Osteoblast (primary cell): ENCODE data around the gene AVPR1B. TPM values are rescaled to one million over a fixed set of nuclear protein-coding genes. Genes with fewer than 3 reads are reported as not detected.

Source experiments
- DNase-seq: peaks from one replicate; pipeline ENCODE4 v3.0.0; 2011; ENCODE audit warnings: low spot score, mixed read lengths; ENCODE audit not compliant: insufficient read length; ENCODE audit errors: missing footprints
- H2AFZ ChIP-seq: 2 replicates; pipeline ENCODE4 v1.6.0; 2011; ENCODE audit warnings: mild to moderate bottlenecking, low read length
- H3K27ac ChIP-seq: 2 replicates; pipeline ENCODE4 v1.5.1; 2011; ENCODE audit warnings: mild to moderate bottlenecking, low read depth, low read length, moderate library complexity
- H3K27me3 ChIP-seq: 2 replicates; pipeline ENCODE4 v1.6.0; 2012; ENCODE audit warnings: mild to moderate bottlenecking, control low read depth, inconsistent platforms, low read length, moderate library complexity; ENCODE audit not compliant: insufficient read depth
- H3K36me3 ChIP-seq: 2 replicates; pipeline ENCODE4 v1.5.1; 2011; ENCODE audit warnings: mild to moderate bottlenecking, low read length, control low read depth, moderate library complexity; ENCODE audit not compliant: insufficient read depth
- H3K4me1 ChIP-seq: 2 replicates; pipeline ENCODE4 v1.5.1; 2011; ENCODE audit warnings: mild to moderate bottlenecking, low read length, control low read depth, moderate library complexity; ENCODE audit not compliant: insufficient read depth
- H3K4me2 ChIP-seq: 2 replicates; pipeline ENCODE4 v1.6.0; 2011; ENCODE audit warnings: mild to moderate bottlenecking, low read length; ENCODE audit not compliant: insufficient read depth
- H3K4me3 ChIP-seq: fragments of 200-600 bp; sonication (generic); 3 replicates; pipeline ENCODE4 v1.5.1; 2012; ENCODE audit warnings: mild to moderate bottlenecking, low read length, inconsistent platforms; ENCODE audit not compliant: insufficient read depth
- H3K79me2 ChIP-seq: 2 replicates; pipeline ENCODE4 v1.6.0; 2012; ENCODE audit warnings: mild to moderate bottlenecking, low read length, control low read depth, inconsistent platforms; ENCODE audit not compliant: insufficient read depth
- H3K9me3 ChIP-seq: 2 replicates; pipeline ENCODE4 v1.5.1; 2011; ENCODE audit warnings: low read depth, low read length, control low read depth
- H4K20me1 ChIP-seq: 2 replicates; pipeline ENCODE4 v1.6.0; 2012; ENCODE audit warnings: mild to moderate bottlenecking, low read length, control low read depth; ENCODE audit not compliant: insufficient read depth
- total RNA-seq: library from RNA; depleted of rRNA; stranded (reverse); fragments of >200 nt; gene quantifications from 2 replicates; pipeline ENCODE4 v1.2.3, GENCODE V29; 2012
- TF ChIP-seq, protein P1 (sequence below): IDR thresholded peaks from 2 replicates; pipeline ENCODE4 v1.5.1; 2011; ENCODE audit warnings: mild to moderate bottlenecking, low read depth, low read length, moderate library complexity; ENCODE audit errors: extremely low read depth

Gene AVPR1B
- total RNA-seq, result not detected in 2 replicates

DNA sequence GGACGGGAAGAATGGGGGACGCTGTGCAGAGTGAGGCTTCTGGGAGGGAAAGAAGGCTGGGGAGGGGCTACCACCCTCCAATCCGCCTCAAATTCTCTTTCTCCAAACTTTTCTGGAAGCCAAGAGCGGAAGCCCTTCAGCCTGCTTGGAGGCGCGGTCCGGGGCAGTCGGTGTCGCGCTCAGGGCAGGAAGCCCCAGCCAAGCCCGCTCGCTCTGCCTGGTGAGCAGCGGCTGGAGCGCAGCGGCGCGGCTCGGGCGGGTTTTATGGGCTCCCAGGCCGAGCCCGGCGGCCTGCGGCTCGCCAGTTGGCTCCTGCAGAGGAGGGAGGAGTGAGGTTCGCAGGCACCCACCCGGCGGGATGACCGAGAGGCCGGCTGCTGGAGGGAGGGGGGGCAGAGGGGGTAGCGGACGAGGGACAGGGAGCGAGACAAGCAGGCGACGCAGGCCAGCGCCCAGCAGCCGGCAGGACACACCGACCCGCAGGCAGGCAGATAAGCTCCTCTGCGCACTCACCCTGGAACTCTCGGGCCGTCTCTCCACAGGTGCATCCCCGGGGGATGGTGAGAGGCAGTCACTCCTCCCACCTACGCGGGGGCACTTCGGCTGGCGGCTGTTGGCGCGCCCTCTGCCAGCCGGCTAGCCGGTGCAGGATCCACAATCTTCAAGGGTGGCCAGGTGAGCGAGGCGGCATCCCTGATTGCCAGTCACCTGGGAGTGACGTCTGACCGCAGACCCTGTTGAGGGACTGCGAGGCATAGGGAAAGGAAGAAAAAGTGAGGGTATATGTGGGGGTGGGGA lies at the start of gene AVPR1B:
TSS of gene AVPR1B (minus strand) at position 238 of the 798 bp plus-strand sequence. CDS start 498 bp downstream, outside the sequence.
- Histone ChIP-seq H2AFZ (peak within 1 kb of the TSS; percentile 76), H3K9me3 (no peaks in the 10 kb centered on the region), H3K36me3 (no peaks in the 10 kb centered on the region), H4K20me1 (no peaks in the 10 kb centered on the region), H3K27ac (no peak within 1 kb of the TSS), H3K27me3 (peaks cover 34% of the 10 kb centered on the region), H3K4me2 (peak within 1 kb of the TSS; percentile 66), H3K4me3 (peak within 1 kb of the TSS; percentile 58), H3K79me2 (no peaks in the 10 kb centered on the region), H3K4me1 (peaks cover 3% of the 10 kb centered on the region)
- TF ChIP-seq, protein P1, sequence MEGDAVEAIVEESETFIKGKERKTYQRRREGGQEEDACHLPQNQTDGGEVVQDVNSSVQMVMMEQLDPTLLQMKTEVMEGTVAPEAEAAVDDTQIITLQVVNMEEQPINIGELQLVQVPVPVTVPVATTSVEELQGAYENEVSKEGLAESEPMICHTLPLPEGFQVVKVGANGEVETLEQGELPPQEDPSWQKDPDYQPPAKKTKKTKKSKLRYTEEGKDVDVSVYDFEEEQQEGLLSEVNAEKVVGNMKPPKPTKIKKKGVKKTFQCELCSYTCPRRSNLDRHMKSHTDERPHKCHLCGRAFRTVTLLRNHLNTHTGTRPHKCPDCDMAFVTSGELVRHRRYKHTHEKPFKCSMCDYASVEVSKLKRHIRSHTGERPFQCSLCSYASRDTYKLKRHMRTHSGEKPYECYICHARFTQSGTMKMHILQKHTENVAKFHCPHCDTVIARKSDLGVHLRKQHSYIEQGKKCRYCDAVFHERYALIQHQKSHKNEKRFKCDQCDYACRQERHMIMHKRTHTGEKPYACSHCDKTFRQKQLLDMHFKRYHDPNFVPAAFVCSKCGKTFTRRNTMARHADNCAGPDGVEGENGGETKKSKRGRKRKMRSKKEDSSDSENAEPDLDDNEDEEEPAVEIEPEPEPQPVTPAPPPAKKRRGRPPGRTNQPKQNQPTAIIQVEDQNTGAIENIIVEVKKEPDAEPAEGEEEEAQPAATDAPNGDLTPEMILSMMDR, result no peak
- peak; percentile 93 for DNase-seq

DNA sequence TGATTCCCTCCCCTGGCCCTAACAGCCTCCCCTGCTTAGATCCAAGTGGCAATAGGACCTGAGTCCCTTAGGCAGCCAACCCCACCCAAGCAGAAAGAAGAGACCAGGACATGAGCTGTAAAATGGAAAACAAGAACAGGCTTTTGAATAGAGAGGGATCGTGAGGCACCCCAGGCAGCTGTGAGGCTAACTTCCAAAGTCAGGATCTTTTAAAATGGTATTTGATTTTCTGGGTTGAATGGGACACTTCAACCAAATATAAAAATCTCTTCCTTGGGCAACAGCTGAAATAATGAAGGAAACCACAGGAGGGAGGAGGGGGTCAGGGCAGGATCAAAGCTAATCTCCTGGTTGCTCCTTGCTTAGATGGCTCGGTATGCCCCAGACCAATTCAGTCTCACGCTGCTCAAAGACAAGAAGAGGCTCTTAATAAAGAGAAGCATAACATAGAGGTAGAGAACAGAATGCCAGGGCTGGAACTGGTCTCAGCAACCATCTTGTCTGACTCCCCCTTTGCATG lies 28.6 kb upstream of the AVPR1B start:
- Histone ChIP-seq H4K20me1 (no peaks in the 10 kb centered on the region), H3K4me3 (no peak overlapping the region), H3K9me3 (no peaks in the 10 kb centered on the region), H3K27me3 (peaks cover 54% of the 10 kb centered on the region), H3K4me1 (no peaks in the 10 kb centered on the region), H2AFZ (no peak overlapping the region), H3K79me2 (no peaks in the 10 kb centered on the region), H3K4me2 (no peak overlapping the region), H3K27ac (no peak overlapping the region), H3K36me3 (no peaks in the 10 kb centered on the region)
- DNase-seq, result no peak
- TF ChIP-seq, protein P1, result no peak

DNA sequence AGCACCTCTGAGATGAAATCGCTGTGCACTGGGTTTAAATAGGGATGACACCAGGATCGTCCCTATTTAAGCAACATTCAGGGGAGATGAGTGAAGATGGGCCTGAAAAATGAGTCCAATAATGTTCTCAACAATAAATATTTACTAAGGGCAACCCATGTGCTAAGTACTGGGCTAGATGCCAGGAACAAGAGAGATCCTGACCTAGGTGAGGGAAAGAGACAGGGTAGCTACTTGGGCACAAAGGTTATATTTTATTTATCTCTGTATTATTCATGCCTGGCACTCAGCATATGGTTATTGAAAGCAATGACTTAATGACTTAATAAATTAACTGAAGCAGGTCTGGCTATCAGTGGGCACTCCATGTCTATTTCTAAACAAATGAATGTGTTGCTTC lies 27.4 kb upstream of the AVPR1B start:
- TF ChIP-seq, protein P1, result no peak
- Histone ChIP-seq H3K27me3 (peaks cover 66% of the 10 kb centered on the region), H3K27ac (no peak overlapping the region)

GRCh38 chr1:206143537-206144172 lies 26.5 kb upstream of the AVPR1B start:
- no peak for DNase-seq
- no peaks in the 10 kb centered on the region for H3K79me2 ChIP-seq

More for the DNA sequence above, 27.4 kb upstream of the AVPR1B start:
- no peak overlapping the region for H3K4me2 ChIP-seq
- DNase-seq, result no peak
- no peaks in the 10 kb centered on the region for H3K36me3 ChIP-seq
- H3K79me2 ChIP-seq, result no peaks in the 10 kb centered on the region
- H4K20me1 ChIP-seq, result no peaks in the 10 kb centered on the region
- no peak overlapping the region for H2AFZ ChIP-seq
- H3K4me1 ChIP-seq, result no peaks in the 10 kb centered on the region
- H3K4me3 ChIP-seq, result no peak overlapping the region
- no peaks in the 10 kb centered on the region for H3K9me3 ChIP-seq

More at GRCh38 chr1:206143537-206144172, 26.5 kb upstream of the AVPR1B start:
- Histone ChIP-seq H3K4me1 (no peaks in the 10 kb centered on the region), H3K9me3 (no peaks in the 10 kb centered on the region), H3K36me3 (no peaks in the 10 kb centered on the region), H2AFZ (no peak overlapping the region), H3K4me3 (no peak overlapping the region), H3K27ac (no peak overlapping the region), H3K27me3 (peaks cover 67% of the 10 kb centered on the region), H4K20me1 (no peaks in the 10 kb centered on the region), H3K4me2 (no peak overlapping the region)
- TF ChIP-seq, protein P1, result no peak
